Measurements from ENCODE around the gene GPR162.

Gene GPR162

DNA sequence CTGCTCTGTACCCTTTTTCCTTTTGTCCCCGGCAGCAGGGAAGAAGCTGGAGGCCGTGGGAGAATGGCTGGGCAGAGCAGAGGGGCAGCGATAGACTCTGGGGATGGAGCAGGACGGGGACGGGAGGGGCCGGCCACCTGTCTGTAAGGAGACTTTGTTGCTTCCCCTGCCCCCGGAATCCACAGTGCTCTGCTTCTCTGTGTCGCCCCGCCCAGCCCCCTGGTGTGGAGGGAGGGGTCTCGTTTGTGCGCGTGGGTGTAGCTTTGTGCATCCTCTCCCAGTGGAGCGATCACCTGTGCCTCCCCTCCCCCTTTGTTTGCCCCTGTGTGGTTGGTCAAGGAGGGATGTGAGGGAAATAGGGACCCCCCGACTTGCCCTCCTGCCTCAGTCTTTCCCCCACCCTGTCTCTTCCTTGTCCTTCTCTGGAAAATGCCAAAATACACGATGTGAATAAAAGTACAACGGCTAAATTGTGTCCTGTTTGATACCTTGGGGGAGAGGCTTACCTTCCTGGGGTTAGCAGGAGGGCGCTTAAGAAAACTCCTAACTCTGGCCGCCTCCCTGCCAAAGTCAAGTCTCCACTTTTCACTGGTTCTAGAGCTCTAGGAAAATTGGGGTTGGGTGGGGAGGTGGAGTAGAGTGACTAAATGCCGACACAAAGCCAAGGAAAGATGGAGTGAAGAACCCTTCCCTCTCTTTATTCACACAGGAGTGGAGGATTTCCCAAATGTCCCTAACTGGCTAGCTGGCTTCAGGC lies 44.7 kb downstream of the GPR162 start:
- H2BK5ac ChIP-seq (ENCODE audit: low read depth, low read length, poor library complexity, severe bottlenecking), result no peak overlapping the region
- H2BK120ac ChIP-seq (ENCODE audit: low read depth, low read length), result no peak overlapping the region
- peak overlapping the region in 1 of 2 experiments; percentile 57 for H2BK12ac ChIP-seq (ENCODE audit: low read length in 2 of 2)
- no peaks in the 10 kb centered on the region for H3K27me3 ChIP-seq (ENCODE audit: control insufficient read depth in 1 of 2, insufficient read depth in 1 of 2, low read length in 2 of 2)
- peak overlapping the region in 1 of 2 experiments; percentile 96 for H3K23ac ChIP-seq (ENCODE audit: low read length in 2 of 2)
- peaks cover 22% of the 10 kb centered on the region for H3K4me1 ChIP-seq (ENCODE audit: control insufficient read depth, insufficient read depth, low read depth, low read length)
- no peak for DNase-seq
- no peak overlapping the region for H2BK15ac ChIP-seq (ENCODE audit: low read depth, poor library complexity, severe bottlenecking)
- peak overlapping the region; percentile 87 for H3K4me2 ChIP-seq (ENCODE audit: low read length, poor library complexity, severe bottlenecking)
- H4K91ac ChIP-seq (ENCODE audit: low read length), result no peak overlapping the region
- peak overlapping the region in 1 of 2 experiments; percentile 55 for H3K4ac ChIP-seq (ENCODE audit: low read depth in 1 of 2, low read length in 2 of 2)
- H3K4me3 ChIP-seq (ENCODE audit: insufficient read depth in 1 of 2, low read depth in 1 of 2, low read length in 2 of 2), result peak overlapping the region in 1 of 2 experiments; percentile 83
- H3K27ac ChIP-seq (ENCODE audit: low read length, poor library complexity, severe bottlenecking), result no peak overlapping the region
- peak overlapping the region in 1 of 2 experiments; percentile 88 for H3K18ac ChIP-seq (ENCODE audit: low read depth in 1 of 2, low read length in 2 of 2)
- H2AK5ac ChIP-seq (ENCODE audit: low read length, severe bottlenecking), result peak overlapping the region; percentile 10
- peak overlapping the region in 1 of 2 experiments; percentile 91 for H3K14ac ChIP-seq (ENCODE audit: low read length in 2 of 2)
- peak overlapping the region; percentile 78 for H2AFZ ChIP-seq (ENCODE audit: low read depth, low read length)
- no peak overlapping the region for H4K8ac ChIP-seq (ENCODE audit: low read length)
- peaks cover 73 to 75% of the 10 kb centered on the region in 2 experiments for H3K36me3 ChIP-seq (ENCODE audit: control insufficient read depth in 1 of 2, insufficient read depth in 2 of 2, low read depth in 1 of 2, low read length in 2 of 2)
- H3K79me1 ChIP-seq (replicated peaks; ENCODE audit: low read length, poor library complexity, severe bottlenecking), result peaks cover 10% of the 10 kb centered on the region
- peak overlapping the region; percentile 91 for H3K9ac ChIP-seq (ENCODE audit: low read length)
- no peaks in the 10 kb centered on the region for H3K9me3 ChIP-seq (ENCODE audit: control insufficient read depth, low read length)
- WGBS, result 82% methylated on average over 15 of the region's 19 CpGs

DNA sequence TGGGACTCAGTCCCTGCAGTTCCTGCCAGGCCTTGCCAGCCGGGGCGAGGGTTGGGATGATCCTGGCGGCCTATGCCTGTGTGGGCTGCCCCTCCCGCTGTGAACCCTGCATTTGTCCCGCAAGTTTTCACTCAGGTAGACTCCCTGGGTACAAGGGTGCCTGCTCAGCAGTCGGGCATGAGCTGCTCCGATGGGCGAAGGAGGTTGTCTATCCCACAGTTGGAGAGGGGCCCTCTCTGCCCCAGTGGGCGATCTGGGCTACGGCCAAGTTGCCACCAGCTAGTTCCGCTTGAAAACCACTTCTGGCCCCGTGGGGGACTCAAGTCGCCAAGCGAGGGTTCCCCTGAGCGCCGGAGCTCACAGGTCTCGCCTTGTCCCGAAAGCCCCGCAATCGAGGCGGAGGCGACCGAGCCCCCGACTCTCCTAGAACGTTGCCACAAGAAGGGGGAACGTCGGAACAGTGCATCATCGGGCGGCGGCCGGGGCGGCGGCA lies 45.3 kb downstream of the GPR162 start:
- no peak for DNase-seq
- peak overlapping the region in 1 of 2 experiments; percentile 57 for H2BK12ac ChIP-seq (ENCODE audit: low read length in 2 of 2)
- peak overlapping the region; percentile 55 to 89 for H3K4ac ChIP-seq (ENCODE audit: low read depth in 1 of 2, low read length in 2 of 2)
- H3K14ac ChIP-seq (ENCODE audit: low read length in 2 of 2), result peak overlapping the region in 1 of 2 experiments; percentile 91
- H3K9ac ChIP-seq (ENCODE audit: low read length), result peak overlapping the region; percentile 91
- peak overlapping the region; percentile 87 for H3K4me2 ChIP-seq (ENCODE audit: low read length, poor library complexity, severe bottlenecking)
- H3K9me3 ChIP-seq (ENCODE audit: control insufficient read depth, low read length), result no peaks in the 10 kb centered on the region
- peak overlapping the region; percentile 71 for H4K8ac ChIP-seq (ENCODE audit: low read length)
- peak overlapping the region; percentile 78 for H2AFZ ChIP-seq (ENCODE audit: low read depth, low read length)
- no peak overlapping the region for H2AK5ac ChIP-seq (ENCODE audit: low read length, severe bottlenecking)
- peak overlapping the region; percentile 48 to 83 for H3K4me3 ChIP-seq (ENCODE audit: insufficient read depth in 1 of 2, low read depth in 1 of 2, low read length in 2 of 2)
- peaks cover 26% of the 10 kb centered on the region for H3K4me1 ChIP-seq (ENCODE audit: control insufficient read depth, insufficient read depth, low read depth, low read length)
- H2BK120ac ChIP-seq (ENCODE audit: low read depth, low read length), result no peak overlapping the region
- H2BK5ac ChIP-seq (ENCODE audit: low read depth, low read length, poor library complexity, severe bottlenecking), result no peak overlapping the region
- peaks cover 7% of the 10 kb centered on the region for H3K79me1 ChIP-seq (replicated peaks; ENCODE audit: low read length, poor library complexity, severe bottlenecking)
- H3K27ac ChIP-seq (ENCODE audit: low read length, poor library complexity, severe bottlenecking), result peak overlapping the region; percentile 63
- H2BK15ac ChIP-seq (ENCODE audit: low read depth, poor library complexity, severe bottlenecking), result peak overlapping the region; percentile 73
- H3K23ac ChIP-seq (ENCODE audit: low read length in 2 of 2), result peak overlapping the region in 1 of 2 experiments; percentile 96
- H3K18ac ChIP-seq (ENCODE audit: low read depth in 1 of 2, low read length in 2 of 2), result peak overlapping the region; percentile 23 to 88
- no peak overlapping the region for H4K91ac ChIP-seq (ENCODE audit: low read length)
- no peaks in the 10 kb centered on the region for H3K27me3 ChIP-seq (ENCODE audit: control insufficient read depth in 1 of 2, insufficient read depth in 1 of 2, low read length in 2 of 2)
- WGBS, result 10% methylated on average over 33 of the region's 33 CpGs
- peaks cover 70% of the 10 kb centered on the region in 2 experiments for H3K36me3 ChIP-seq (ENCODE audit: control insufficient read depth in 1 of 2, insufficient read depth in 2 of 2, low read depth in 1 of 2, low read length in 2 of 2)

DNA sequence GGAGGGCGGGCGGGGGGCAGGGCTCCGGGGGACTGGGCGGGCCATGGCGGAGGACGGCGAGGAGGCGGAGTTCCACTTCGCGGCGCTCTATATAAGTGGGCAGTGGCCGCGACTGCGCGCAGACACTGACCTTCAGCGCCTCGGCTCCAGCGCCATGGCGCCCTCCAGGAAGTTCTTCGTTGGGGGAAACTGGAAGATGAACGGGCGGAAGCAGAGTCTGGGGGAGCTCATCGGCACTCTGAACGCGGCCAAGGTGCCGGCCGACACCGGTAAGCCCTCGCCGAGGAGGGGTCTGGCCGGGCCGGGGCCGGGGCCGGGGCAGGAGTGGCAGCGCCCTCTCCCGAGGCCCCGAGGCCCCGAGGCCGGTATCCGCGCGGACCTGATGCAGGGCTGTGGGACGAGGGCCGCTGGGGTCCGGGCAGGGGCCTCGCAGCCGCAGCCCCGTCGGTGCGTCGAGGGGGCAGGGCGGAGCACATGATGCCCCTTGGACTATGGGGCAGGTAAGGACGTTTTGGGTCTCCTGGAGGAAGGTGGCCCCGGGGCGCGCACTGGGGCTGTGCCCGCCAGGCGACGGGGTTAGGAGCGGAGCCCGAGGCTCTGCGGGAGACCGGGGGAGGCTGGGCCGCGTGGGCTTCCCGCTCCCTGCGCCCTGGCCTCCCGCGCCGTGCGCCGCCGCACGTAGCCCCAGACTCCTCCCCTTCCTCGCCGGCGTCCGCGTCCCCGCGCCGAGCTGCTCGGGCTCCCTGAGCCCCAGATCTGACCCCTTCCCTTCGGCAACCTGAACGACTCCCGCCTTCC lies 46.0 kb downstream of the GPR162 start, which contains the start of gene TPI1:
Gene TPI1 (plus strand): TSS at position 119 of the 798 bp plus-strand sequence. CDS start 36 bp downstream, at position 155.
- H3K4me3 ChIP-seq (ENCODE audit: insufficient read depth in 1 of 2, low read depth in 1 of 2, low read length in 2 of 2), result peak within 1 kb of the TSS; percentile 94 to 95
- H4K8ac ChIP-seq (ENCODE audit: low read length), result peak within 1 kb of the TSS; percentile 89
- H3K4ac ChIP-seq (ENCODE audit: low read depth in 1 of 2, low read length in 2 of 2), result peak within 1 kb of the TSS; percentile 93 to 99
- peak within 1 kb of the TSS; percentile 75 for H2BK5ac ChIP-seq (ENCODE audit: low read depth, low read length, poor library complexity, severe bottlenecking)
- H3K4me1 ChIP-seq (ENCODE audit: control insufficient read depth, insufficient read depth, low read depth, low read length), result peaks cover 28% of the 10 kb centered on the region
- WGBS, result under 1% methylated on average over 62 of the region's 86 CpGs
- peak within 1 kb of the TSS; percentile 73 for H2BK15ac ChIP-seq (ENCODE audit: low read depth, poor library complexity, severe bottlenecking)
- H2BK12ac ChIP-seq (ENCODE audit: low read length in 2 of 2), result peak within 1 kb of the TSS in 1 of 2 experiments; percentile 74
- peak within 1 kb of the TSS; percentile 68 to 94 for H3K14ac ChIP-seq (ENCODE audit: low read length in 2 of 2)
- H3K79me1 ChIP-seq (replicated peaks; ENCODE audit: low read length, poor library complexity, severe bottlenecking), result peaks cover 7% of the 10 kb centered on the region
- H2AK5ac ChIP-seq (ENCODE audit: low read length, severe bottlenecking), result peak within 1 kb of the TSS; percentile 77
- no peaks in the 10 kb centered on the region for H3K9me3 ChIP-seq (ENCODE audit: control insufficient read depth, low read length)
- H3K27me3 ChIP-seq (ENCODE audit: control insufficient read depth in 1 of 2, insufficient read depth in 1 of 2, low read length in 2 of 2), result no peaks in the 10 kb centered on the region
- H3K18ac ChIP-seq (ENCODE audit: low read depth in 1 of 2, low read length in 2 of 2), result peak within 1 kb of the TSS; percentile 82 to 97
- H3K9ac ChIP-seq (ENCODE audit: low read length), result peak within 1 kb of the TSS; percentile 97
- peak; percentile 83 for DNase-seq
- H3K4me2 ChIP-seq (ENCODE audit: low read length, poor library complexity, severe bottlenecking), result peak within 1 kb of the TSS; percentile 87
- H2AFZ ChIP-seq (ENCODE audit: low read depth, low read length), result peak within 1 kb of the TSS; percentile 78
- H2BK120ac ChIP-seq (ENCODE audit: low read depth, low read length), result peak within 1 kb of the TSS; percentile 67
- peak within 1 kb of the TSS; percentile 53 to 96 for H3K23ac ChIP-seq (ENCODE audit: low read length in 2 of 2)
- peak within 1 kb of the TSS; percentile 97 for H4K91ac ChIP-seq (ENCODE audit: low read length)
- peak within 1 kb of the TSS; percentile 66 for H3K27ac ChIP-seq (ENCODE audit: low read length, poor library complexity, severe bottlenecking)
- peaks cover 63 to 66% of the 10 kb centered on the region in 2 experiments for H3K36me3 ChIP-seq (ENCODE audit: control insufficient read depth in 1 of 2, insufficient read depth in 2 of 2, low read depth in 1 of 2, low read length in 2 of 2)
